Cortex of kidney (tissue), 1 donor: ENCODE measurements around the gene WBP2.

Experiments used
- DNase-seq: peaks from one replicate; lab custom pipeline; 2025; lab: John Stamatoyannopoulos, UW

WBP2 gene

GRCh38 chr17:75828076-75828400, 27.1 kb downstream of the WBP2 start:
- DNase-seq = no peak

GRCh38 chr17:75827308-75828075, 27.6 kb downstream of the WBP2 start:
- no peak for DNase-seq

GRCh38 chr17:75826561-75827307, 28.4 kb downstream of the WBP2 start:
- DNase-seq = no peak

GRCh38 chr17:75825748-75826370, 29.3 kb downstream of the WBP2 start:
- DNase-seq = no peak

GRCh38 chr17:75825149-75825552, 30.0 kb downstream of the WBP2 start:
- DNase-seq = no peak

- DNase-seq = no peak
Observed at GRCh38 chr17:75824666-75825065, 30.5 kb downstream of the WBP2 start.

- DNase-seq = no peak
Observed at GRCh38 chr17:75824050-75824552, 31.0 kb downstream of the WBP2 start.

- no peak for DNase-seq
Observed at GRCh38 chr17:75823257-75824041, 31.7 kb downstream of the WBP2 start.

GRCh38 chr17:75822800-75823166, 32.4 kb downstream of the WBP2 start:
- no peak for DNase-seq

- DNase-seq = no peak
Observed at GRCh38 chr17:75822119-75822799, 32.9 kb downstream of the WBP2 start.

- no peak for DNase-seq
Observed at GRCh38 chr17:75821552-75821951, 33.6 kb downstream of the WBP2 start.

- no peak for DNase-seq
Observed at GRCh38 chr17:75820094-75821080, 34.7 kb downstream of the WBP2 start.

GRCh38 chr17:75819678-75820077, 35.5 kb downstream of the WBP2 start:
- DNase-seq = no peak

- no peak for DNase-seq
Observed at GRCh38 chr17:75819116-75819515, 36.0 kb downstream of the WBP2 start.

- DNase-seq = no peak
Observed at GRCh38 chr17:75818326-75818885, 36.7 kb downstream of the WBP2 start.

GRCh38 chr17:75817571-75817970, 37.6 kb downstream of the WBP2 start:
- DNase-seq = no peak

GRCh38 chr17:75816693-75817092, 38.4 kb downstream of the WBP2 start:
- no peak for DNase-seq

- no peak for DNase-seq
Observed at GRCh38 chr17:75815399-75815798, 39.7 kb downstream of the WBP2 start.

GRCh38 chr17:75814900-75815373, 40.2 kb downstream of the WBP2 start:
- DNase-seq = no peak

GRCh38 chr17:75814021-75814395, 41.1 kb downstream of the WBP2 start:
- DNase-seq = no peak
